ENCODE data around the gene WDFY4.

DNA sequence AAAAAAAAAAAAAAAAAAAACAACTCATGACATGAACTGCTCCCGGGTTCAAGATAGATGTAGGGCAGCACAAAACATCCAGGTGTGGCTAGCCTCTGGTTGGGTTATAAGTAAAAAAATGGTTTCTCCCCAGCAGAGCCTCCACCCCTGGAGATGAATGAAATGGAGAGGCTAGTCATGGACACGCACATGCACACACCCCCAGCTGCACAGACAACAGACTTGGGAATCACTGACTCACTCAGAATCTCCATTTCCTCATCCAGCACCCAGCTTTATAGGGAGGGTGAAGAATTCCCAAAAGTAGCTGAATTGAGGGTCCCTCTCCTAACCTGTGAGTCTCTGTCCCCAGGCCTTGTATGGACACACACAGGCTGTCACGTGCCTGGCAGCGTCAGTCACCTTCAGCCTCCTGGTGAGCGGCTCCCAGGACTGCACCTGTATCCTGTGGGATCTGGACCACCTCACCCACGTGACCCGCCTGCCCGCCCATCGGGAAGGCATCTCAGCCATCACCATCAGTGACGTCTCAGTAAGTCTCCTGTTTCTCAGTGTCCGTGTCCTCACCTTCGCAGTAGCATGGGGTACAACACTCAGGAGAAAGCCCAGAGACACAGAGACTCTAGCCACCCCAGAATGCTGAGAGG, 290.0 kb downstream of the WDFY4 start:
- TF ChIP-seq, protein P1, sequence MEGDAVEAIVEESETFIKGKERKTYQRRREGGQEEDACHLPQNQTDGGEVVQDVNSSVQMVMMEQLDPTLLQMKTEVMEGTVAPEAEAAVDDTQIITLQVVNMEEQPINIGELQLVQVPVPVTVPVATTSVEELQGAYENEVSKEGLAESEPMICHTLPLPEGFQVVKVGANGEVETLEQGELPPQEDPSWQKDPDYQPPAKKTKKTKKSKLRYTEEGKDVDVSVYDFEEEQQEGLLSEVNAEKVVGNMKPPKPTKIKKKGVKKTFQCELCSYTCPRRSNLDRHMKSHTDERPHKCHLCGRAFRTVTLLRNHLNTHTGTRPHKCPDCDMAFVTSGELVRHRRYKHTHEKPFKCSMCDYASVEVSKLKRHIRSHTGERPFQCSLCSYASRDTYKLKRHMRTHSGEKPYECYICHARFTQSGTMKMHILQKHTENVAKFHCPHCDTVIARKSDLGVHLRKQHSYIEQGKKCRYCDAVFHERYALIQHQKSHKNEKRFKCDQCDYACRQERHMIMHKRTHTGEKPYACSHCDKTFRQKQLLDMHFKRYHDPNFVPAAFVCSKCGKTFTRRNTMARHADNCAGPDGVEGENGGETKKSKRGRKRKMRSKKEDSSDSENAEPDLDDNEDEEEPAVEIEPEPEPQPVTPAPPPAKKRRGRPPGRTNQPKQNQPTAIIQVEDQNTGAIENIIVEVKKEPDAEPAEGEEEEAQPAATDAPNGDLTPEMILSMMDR (IDR thresholded peaks at IDR 0.05) = no peak
- TF ChIP-seq POLR2A (IDR thresholded peaks at IDR 0.05) = no peak
